Measurements from ENCODE around the gene MTRR. TPM values are rescaled to one million over a fixed set of nuclear protein-coding genes. Genes with fewer than 3 reads are reported as not detected.

The MTRR gene
- total RNA-seq, 1 donor from 2014 or later: 25.9 TPM

DNA sequence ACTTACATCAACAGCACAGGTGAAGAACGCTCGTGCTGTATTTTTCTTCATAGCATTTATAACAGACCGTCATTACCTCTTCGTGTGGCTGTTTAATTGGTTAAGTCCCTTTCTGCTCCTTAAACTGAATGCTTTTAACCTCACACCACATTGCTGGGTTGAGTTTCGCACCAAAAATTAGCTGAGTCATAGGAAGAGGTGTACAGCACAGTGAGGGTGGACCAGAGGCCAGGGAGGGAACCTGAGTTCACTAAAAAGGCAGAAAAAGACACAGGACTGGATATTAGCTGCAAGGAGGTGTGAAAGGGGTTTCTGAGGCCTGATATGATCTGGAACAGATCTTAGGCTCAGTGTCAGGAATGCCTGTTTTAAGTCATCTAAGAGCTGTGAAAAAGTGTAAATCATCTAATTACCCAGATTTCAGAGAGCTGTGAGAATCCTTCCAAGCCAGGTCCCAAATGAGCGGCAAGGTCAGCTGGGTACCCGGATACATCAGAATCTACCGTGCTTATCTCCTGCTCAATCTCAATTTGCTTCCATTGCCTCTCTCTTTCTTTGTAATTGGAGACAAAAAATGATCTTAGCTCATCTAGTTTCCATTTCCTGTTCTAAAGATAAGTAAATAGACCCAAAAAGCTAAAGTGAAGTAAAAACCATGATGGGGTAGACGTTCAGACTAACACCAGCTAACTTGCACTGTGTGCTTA, 10.9 kb upstream of the MTRR start:
- no peak for DNase-seq

GRCh38 chr5:7866196-7866595, 2.8 kb upstream of the MTRR start:
- DNase-seq: no peak

DNA sequence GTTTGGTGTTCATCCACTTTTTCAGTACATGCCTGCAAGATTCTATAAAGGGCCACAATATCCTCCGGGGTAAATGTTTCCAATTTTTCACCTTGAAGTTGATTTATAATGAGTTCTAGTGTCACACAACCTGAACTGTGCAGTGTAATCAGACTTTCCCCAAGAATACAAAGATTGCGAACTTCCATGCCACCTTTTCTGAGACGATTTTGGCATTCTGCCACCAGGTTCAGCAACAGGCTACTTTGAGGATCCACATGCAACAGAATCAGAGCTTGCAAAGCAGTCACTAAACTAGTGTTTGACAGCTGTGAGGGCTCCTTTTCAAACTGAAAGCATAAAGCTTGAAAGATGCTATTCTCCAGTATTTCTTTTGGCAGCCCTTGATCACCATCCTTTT, 1.7 kb upstream of the MTRR start:
- no peak for DNase-seq

DNA sequence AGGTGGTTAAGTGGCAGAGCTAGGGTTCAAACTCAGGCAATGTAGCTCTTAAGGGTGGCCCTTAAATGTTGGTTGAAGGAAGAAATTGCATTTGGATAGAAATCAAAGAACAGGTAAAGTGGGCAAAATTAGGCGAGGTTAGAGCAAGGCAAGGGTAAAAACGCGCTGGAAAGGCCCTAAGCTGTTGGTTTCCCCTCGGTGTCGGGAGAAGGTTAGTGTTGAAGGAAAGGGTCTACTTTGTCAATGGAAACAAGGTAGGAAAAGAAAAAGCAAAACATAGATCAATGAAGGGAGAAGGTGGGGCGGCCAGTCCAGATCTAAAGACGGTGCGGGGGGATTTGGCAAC, 548 bp upstream of the MTRR start:
- DNase-seq: no peak

DNA sequence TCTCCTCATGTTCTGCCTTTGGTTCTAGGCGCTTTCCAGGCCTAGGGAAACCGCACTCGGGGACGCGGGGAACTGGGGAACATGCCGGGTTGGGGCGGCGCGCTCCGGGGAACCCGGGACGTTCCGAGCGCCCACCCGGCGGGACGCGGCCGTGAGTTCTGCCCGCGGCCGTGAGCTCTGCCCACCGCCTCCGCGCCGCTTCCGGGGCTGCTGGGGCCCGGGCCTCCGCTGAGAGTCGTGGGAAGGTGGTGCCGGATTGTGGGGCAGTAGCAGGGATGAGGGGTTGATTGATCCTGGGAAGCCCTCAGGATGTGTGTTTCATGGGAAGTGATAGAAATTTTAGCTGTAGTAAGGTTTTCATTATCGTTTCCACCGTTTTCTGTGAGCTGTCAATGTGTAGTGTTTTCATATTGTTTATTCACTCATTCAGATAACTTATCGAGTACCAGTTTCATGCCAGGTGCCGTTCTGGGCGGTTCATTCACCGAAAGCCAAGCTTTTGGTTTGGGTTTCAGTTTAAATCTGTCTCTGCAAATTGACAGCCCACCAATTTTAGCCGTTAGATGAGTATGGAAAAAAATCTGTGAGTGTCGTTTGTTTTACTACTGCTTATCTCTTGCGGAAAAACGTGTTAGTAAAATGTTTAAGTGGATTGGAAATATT, 657 bp downstream of the MTRR start:
- DNase-seq: peak; percentile 26

DNA sequence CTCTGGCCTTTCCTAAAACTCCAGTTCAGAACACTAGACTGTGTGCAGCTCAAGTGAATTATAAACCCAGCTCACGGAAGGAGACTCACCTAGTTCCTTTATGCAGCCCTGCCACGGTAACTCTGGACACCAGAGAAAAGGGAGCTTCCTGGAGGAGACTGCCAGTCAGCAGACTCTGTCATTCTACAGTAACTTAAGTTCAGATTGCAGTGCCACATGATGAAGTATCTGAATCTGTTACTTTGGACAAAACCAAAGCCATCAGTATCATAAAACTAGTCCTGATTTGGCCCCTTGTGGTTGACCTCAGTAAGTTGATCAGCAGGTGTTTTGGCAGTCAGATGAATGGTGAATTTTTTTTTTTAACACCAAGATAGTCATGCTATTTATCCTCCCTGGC, 2.7 kb downstream of the MTRR start:
- DNase-seq: no peak

- DNase-seq: no peak
Measured at GRCh38 chr5:7872517-7873130, 3.7 kb downstream of the MTRR start.

DNA sequence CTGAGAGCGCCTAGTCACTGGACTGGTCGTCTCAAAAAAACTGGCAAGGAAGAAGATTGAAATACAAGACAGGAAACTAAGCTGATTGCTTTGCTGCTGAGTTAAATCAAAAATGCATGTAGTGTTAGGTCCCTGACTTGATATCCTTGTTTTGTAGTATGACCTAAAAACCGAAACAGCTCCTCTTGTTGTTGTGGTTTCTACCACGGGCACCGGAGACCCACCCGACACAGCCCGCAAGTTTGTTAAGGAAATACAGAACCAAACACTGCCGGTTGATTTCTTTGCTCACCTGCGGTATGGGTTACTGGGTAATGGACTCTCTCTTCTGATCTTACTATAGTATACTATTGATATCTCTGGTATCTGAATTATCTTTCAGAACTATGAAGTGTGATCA, 4.3 kb downstream of the MTRR start:
- no peak for DNase-seq

DNA sequence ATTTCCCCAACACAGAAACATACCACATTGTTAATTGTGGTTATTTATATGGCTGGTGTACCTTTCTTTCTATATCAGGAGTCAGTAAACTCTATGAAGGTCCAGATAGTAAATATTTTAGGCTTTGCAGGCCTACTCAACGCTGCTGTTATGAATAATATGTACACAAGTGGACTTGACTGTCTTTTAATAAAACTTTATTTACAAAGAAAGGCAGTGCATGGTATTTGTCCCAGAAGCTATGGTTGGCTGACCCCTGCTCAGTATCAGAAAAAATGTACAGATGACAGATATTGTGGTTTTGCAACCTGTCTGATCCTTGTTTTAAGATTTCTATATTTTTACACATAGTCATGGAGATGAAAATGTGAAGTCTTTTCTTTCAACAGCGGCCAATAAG, 5.7 kb downstream of the MTRR start:
- no peak for DNase-seq

DNA sequence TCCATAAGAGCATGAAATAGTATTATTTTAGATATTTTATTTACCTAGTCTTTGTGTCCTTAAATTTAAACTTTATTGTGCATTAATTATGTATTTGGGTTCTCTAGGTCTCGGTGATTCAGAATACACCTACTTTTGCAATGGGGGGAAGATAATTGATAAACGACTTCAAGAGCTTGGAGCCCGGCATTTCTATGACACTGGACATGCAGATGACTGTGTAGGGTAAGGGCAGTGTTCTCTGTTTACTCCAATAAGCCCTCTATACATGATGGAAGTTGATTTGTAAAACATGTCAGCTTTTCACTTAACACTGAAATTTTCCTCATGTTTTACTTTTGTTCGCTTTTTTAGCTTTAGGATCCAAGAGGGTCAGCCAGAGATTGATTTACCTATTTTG, 6.2 kb downstream of the MTRR start:
- DNase-seq: no peak

DNA sequence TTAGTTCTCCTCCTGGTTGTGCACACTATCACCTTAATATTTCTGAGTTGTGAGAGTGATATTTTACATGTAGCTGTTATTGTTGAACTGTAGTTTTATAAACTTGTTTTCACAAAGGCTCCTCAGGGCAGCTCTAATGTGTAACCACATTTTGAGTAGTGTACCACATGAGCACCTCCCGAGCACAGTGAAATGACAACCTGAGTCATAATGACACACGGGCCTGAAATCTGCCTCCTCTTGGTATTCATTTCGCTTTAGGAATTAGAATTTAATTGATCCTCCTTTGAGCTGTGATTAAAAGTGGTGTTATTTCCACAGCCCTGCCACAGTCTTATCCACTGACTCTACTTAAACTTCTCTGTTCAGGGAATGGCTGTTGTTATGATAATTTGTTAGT, 7.9 kb downstream of the MTRR start:
- no peak for DNase-seq

- no peak for DNase-seq
Measured at GRCh38 chr5:7877851-7878250, 8.9 kb downstream of the MTRR start.

GRCh38 chr5:7878381-7878873, 9.5 kb downstream of the MTRR start:
- DNase-seq: no peak

DNA sequence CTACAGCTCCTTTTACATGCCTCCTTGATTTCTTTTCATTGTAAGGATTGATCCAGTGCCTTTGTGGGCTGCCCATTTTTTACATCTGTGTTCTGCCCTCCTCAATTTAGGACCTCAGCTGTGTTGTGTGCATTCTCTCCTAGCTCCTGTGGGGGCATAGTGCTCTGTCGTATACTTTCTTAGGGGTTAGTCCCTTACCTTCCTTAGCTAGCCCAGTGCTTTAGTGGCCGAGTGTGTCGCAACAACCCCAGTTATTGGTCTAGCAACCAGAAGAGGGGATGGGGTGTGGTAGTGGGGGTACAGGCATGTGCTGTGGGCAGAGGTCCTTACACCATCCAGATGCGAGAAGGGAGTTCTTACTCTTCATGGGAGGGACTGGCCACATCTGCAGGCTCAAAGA, 12.1 kb downstream of the MTRR start:
- DNase-seq: no peak

GRCh38 chr5:7881816-7882215, 12.9 kb downstream of the MTRR start:
- DNase-seq: no peak

- DNase-seq: no peak
Measured at GRCh38 chr5:7882926-7883325, 14.0 kb downstream of the MTRR start.

- DNase-seq: no peak
Measured at GRCh38 chr5:7884491-7885267, 15.7 kb downstream of the MTRR start.

- DNase-seq: peak; percentile 67
Measured at GRCh38 chr5:7886849-7887475, 18.0 kb downstream of the MTRR start.

DNA sequence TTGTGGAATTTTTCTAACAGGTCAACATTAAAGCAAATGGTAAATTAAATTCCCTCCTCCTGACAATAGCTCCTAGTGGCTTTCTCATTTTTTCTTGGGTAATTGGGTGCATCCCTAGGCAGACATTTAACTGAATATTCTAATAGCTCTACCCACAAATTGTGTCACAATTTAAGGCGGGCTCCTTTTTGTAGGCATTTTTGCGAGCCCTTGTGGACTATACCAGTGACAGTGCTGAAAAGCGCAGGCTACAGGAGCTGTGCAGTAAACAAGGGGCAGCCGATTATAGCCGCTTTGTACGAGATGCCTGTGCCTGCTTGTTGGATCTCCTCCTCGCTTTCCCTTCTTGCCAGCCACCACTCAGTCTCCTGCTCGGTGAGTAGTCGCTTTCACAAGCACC, 20.0 kb downstream of the MTRR start:
- no peak for DNase-seq

- no peak for DNase-seq
Measured at GRCh38 chr5:7894439-7894838, 25.5 kb downstream of the MTRR start.

- DNase-seq: no peak
Measured at GRCh38 chr5:7894860-7895259, 25.9 kb downstream of the MTRR start.

- peak; percentile 61 for DNase-seq
Measured at GRCh38 chr5:7897014-7897600, 28.2 kb downstream of the MTRR start.

DNA sequence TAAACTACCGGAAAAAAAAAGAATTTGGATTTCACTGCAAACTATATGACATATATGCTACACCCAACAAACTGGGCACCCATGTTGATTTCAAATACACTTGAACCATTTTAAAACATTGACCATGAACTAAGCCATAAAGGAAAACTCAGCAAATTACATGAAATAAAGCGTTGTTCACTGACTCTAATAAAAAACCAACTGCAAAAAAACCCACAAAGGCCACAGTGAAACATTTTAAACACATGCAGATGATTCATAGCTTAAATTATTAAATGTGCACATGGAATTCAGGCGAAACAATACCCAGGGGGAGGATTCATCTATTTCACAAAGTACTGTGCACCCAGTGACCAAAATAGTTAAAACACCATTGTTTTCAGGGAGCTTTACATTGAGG, 33.3 kb downstream of the MTRR start:
- DNase-seq: no peak

Data from dermis blood vessel endothelial cell (primary cell).